Measurements from ENCODE around the gene GPC6. TPM values are rescaled to one million over a fixed set of nuclear protein-coding genes. Genes with fewer than 3 reads are reported as not detected.

The GPC6 gene
- polyA plus RNA-seq, 2 of the 4 experiments (the other 2 are of a cell fraction), result 8.0 to 14.4 TPM

DNA sequence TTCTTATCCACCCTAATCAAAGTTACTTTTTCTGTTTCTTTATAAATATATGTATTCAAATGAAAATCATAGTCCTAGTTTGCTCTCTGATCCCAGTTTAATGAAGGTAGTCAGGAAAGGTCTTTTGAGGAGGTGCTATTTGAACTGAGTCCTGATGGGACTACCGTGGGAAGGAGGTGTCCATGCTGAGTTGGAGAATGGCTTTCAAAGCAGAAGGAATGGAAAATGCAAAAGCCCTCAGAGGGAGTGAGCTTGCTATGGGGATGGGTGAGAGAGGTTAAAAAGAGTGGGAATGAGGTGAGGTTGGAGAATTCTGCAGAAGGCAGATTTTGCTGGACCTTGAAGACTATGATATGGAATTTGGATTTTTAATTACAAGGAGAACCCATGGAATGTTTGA is 193.6 kb downstream of the GPC6 start:
- no peak overlapping the region for H3K4me3 ChIP-seq
- no peak overlapping the region for H3K27ac ChIP-seq
- no peak overlapping the region for H3K4me2 ChIP-seq
- ATAC-seq, result no peak
- no peak for DNase-seq (ENCODE audit: low read depth in 1 of 2, low spot score in 1 of 2)
- H3K9me3 ChIP-seq, result no peaks in the 10 kb centered on the region
- H3K4me1 ChIP-seq, result no peaks in the 10 kb centered on the region
- TF ChIP-seq ZFP36 (IDR thresholded peaks at IDR 0.05; ENCODE audit: borderline replicate concordance, partially characterized antibody), result no peak
- TF ChIP-seq, protein P1, sequence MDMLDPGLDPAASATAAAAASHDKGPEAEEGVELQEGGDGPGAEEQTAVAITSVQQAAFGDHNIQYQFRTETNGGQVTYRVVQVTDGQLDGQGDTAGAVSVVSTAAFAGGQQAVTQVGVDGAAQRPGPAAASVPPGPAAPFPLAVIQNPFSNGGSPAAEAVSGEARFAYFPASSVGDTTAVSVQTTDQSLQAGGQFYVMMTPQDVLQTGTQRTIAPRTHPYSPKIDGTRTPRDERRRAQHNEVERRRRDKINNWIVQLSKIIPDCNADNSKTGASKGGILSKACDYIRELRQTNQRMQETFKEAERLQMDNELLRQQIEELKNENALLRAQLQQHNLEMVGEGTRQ (IDR thresholded peaks at IDR 0.05), result no peak
- TF ChIP-seq SMC3 (IDR thresholded peaks at IDR 0.05), result no peak
- no peak for TF ChIP-seq JUN (IDR thresholded peaks at IDR 0.05)
- TF ChIP-seq CBX8 (IDR thresholded peaks at IDR 0.05), result no peak
- no peak for TF ChIP-seq EHF (CRISPR knock-in tag; IDR thresholded peaks at IDR 0.05)
- no peak for TF ChIP-seq HDAC2 (IDR thresholded peaks at IDR 0.05)
- TF ChIP-seq FOSB (CRISPR knock-in tag; IDR thresholded peaks at IDR 0.05), result no peak
- TF ChIP-seq ZSCAN20 (CRISPR knock-in tag; IDR thresholded peaks at IDR 0.05), result no peak
- no peak for TF ChIP-seq RAD21 (conservative IDR thresholded peaks at IDR 0.05 in 1 of 2, IDR thresholded peaks at IDR 0.05 in 1 of 2)
- no peak for TF ChIP-seq TP53 (CRISPR knock-in tag; IDR thresholded peaks at IDR 0.05)
- TF ChIP-seq ZC3H11A (IDR thresholded peaks at IDR 0.05), result no peak
- TF ChIP-seq BHLHE40 (IDR thresholded peaks at IDR 0.05; ENCODE audit: low read depth, low read length), result no peak
- no peak for TF ChIP-seq PHF8 (IDR thresholded peaks at IDR 0.05; ENCODE audit: borderline replicate concordance, low read depth)
- TF ChIP-seq, protein P2, sequence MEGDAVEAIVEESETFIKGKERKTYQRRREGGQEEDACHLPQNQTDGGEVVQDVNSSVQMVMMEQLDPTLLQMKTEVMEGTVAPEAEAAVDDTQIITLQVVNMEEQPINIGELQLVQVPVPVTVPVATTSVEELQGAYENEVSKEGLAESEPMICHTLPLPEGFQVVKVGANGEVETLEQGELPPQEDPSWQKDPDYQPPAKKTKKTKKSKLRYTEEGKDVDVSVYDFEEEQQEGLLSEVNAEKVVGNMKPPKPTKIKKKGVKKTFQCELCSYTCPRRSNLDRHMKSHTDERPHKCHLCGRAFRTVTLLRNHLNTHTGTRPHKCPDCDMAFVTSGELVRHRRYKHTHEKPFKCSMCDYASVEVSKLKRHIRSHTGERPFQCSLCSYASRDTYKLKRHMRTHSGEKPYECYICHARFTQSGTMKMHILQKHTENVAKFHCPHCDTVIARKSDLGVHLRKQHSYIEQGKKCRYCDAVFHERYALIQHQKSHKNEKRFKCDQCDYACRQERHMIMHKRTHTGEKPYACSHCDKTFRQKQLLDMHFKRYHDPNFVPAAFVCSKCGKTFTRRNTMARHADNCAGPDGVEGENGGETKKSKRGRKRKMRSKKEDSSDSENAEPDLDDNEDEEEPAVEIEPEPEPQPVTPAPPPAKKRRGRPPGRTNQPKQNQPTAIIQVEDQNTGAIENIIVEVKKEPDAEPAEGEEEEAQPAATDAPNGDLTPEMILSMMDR (IDR thresholded peaks at IDR 0.05), result no peak
- WGBS (ENCODE audit: missing lambda C conversion rate), result 20% methylated on average over 1 of the region's 1 CpG
- CTCF ChIA-PET, result no interaction called here
- POLR2A ChIA-PET, result no interaction called here
- no peak for FAIRE-seq

DNA sequence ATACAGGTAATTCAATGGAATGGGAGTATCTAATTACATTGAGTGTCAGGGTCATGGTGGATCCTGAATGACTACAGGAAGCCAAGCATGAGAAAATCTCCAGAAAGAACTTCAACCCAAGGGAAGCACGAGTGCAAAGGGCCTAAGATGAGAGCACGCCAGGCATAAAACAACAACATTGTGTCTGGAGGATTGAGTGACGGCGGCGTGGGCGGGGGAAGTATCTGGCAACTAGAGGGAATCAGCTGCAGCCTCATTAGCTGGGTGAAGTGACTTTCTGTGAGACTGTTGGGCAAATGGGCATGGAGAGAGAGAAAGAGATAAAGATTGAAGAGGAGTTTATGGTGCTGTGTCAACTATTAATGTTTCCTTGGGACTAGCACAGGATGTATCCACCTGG is 194.3 kb downstream of the GPC6 start:
- no peak overlapping the region for H3K4me3 ChIP-seq
- TF ChIP-seq NR3C1 (IDR thresholded peaks at IDR 0.05), result no peak
- no peak overlapping the region for H3K27ac ChIP-seq
- H3K4me2 ChIP-seq, result no peak overlapping the region
- DNase-seq (ENCODE audit: low read depth in 1 of 2, low spot score in 1 of 2) (no peak), ATAC-seq (no peak), FAIRE-seq (no peak)
- ChIA-PET CTCF (no interaction called here), POLR2A (no interaction called here)
- H3K9me3 ChIP-seq, result no peaks in the 10 kb centered on the region
- no peaks in the 10 kb centered on the region for H3K4me1 ChIP-seq
- WGBS (ENCODE audit: missing lambda C conversion rate), result 59% methylated on average over 6 of the region's 6 CpGs

DNA sequence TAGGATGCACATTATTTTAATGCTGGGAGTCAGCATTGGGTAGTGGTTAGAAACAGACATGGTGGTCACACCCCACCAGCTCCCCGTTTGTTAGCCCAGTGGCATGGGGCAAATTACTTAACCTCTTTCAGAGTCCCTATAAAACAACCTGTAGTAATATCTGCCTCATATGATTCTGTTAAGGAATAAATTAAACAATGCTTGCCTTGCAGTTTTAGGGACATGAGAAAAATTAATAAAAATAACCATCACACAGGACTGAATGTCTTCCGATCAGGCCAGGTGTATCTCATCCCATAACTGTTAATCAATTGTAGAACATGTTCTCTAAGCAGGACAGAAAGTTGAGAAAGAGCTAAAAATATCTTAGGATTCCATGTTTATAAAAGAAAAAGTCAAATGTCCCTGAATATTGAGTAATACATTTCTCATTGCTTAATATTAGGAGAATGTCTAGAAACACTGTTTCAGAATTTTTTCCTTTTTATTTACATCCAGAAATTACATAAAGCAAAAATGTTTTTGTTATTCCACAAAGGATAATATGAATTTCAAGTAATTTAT is 196.5 kb downstream of the GPC6 start:
- WGBS (ENCODE audit: missing lambda C conversion rate), result 42% methylated on average over 2 of the region's 2 CpGs
- POLR2A ChIA-PET, result no interaction called here
- CTCF ChIA-PET, result no interaction called here
- no peak overlapping the region for H3K4me3 ChIP-seq
- H3K27ac ChIP-seq, result no peak overlapping the region
- H3K4me2 ChIP-seq, result no peak overlapping the region
- no peak for ATAC-seq
- FAIRE-seq, result no peak
- DNase-seq (ENCODE audit: low read depth in 1 of 2, low spot score in 1 of 2), result no peak
- TF ChIP-seq, protein P2 (IDR thresholded peaks at IDR 0.05), result no peak
- TF ChIP-seq MAFK (IDR thresholded peaks at IDR 0.05; ENCODE audit: partially characterized antibody), result peak; percentile 7
- H3K4me1 ChIP-seq, result no peaks in the 10 kb centered on the region
- H3K9me3 ChIP-seq, result no peaks in the 10 kb centered on the region

Data from A549 (cell line).